ENCODE results near the gene ABCG8.

DNA sequence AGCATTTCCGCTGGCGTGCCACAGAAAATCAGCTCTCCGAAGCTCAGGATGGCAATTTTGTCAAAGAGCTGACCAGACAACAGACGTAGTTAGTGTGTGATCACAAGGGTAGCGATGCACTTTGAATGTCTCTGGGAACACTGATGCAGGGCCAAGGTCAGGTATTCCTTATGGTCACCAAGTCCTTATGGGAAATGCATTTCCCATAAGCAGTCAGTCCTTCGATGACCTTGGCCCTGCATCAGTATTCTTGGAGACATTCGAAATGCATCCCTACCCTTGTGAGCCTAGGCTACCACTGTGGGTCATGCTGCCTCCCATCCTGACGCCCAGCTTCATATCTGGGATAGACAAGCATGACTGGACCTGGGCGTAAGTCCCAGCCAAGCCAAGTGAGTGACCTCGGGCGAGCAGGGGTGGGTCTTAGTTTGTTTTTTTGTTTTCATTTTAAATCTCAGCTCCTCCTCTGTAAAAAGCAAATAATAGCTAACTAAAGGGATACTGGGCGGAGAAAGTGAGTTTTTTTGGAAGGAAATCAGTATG lies 13.7 kb upstream of the ABCG8 start:
- TF ChIP-seq CTCF (IDR thresholded peaks at IDR 0.05) (no peak), POLR2A (IDR thresholded peaks at IDR 0.05) (no peak)
